NCI-H2227 (cell line): ENCODE data around the gene FRG2B.
"Not testable (repeated sequence)": the region's sequence is repeated elsewhere in the genome, so short reads cannot be mapped to it uniquely, and the experiment has no call there.

Experiments
- DNase-seq: peaks from one replicate; lab custom pipeline; 2025; ENCODE audit not compliant: unreplicated experiment; lab: John Stamatoyannopoulos, UW

FRG2B gene

GRCh38 chr10:133600657-133601056 is 25.9 kb downstream of the FRG2B start:
- no peak for DNase-seq

GRCh38 chr10:133599869-133600268 is 26.7 kb downstream of the FRG2B start:
- DNase-seq, result not testable (repeated sequence)

GRCh38 chr10:133592716-133593115 is 33.9 kb downstream of the FRG2B start:
- DNase-seq, result no peak

- DNase-seq, result no peak
Measured at GRCh38 chr10:133590970-133591359, 35.6 kb downstream of the FRG2B start.

- no peak for DNase-seq
Measured at GRCh38 chr10:133590226-133590969, 36.2 kb downstream of the FRG2B start.

GRCh38 chr10:133577037-133577436 is 49.6 kb downstream of the FRG2B start:
- not testable (repeated sequence) for DNase-seq
